ENCODE results near the gene FIBCD1. TPM values are rescaled to one million over a fixed set of nuclear protein-coding genes. Genes with fewer than 3 reads are reported as not detected.

The FIBCD1 gene
- total RNA-seq, 2 experiments from 2014 or later: not detected

DNA sequence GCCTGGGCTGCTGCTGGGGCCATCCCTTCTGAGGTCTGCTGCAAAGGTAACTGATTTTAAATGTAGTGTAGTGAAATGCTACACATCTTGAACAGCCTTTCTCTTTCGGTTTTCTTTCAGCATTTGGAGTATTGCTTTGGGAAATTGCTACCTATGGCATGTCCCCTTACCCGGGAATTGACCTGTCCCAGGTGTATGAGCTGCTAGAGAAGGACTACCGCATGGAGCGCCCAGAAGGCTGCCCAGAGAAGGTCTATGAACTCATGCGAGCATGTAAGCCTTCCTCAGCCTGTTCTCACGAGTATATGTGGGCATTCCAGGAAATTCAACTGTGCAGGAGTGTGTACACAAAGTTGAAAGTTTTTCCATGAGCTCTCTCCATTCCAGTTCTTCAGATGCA lies 60.8 kb downstream of the FIBCD1 start:
- Histone ChIP-seq H4K20me1 (ENCODE audit: insufficient read depth, low read length) (no peaks in the 10 kb centered on the region), H3K9me3 (ENCODE audit: low read length) (no peaks in the 10 kb centered on the region), H3K4me1 (ENCODE audit: insufficient read depth, low read length, poor library complexity, severe bottlenecking) (no peaks in the 10 kb centered on the region), H3K4me2 (ENCODE audit: low read length) (no peak overlapping the region), H3K4me3 (ENCODE audit: low read depth, low read length, poor library complexity, severe bottlenecking) (no peak overlapping the region), H2AFZ (ENCODE audit: low read length) (no peak overlapping the region), H3K9me2 (ENCODE audit: insufficient read depth, low read length) (no peaks in the 10 kb centered on the region), H3K27ac (ENCODE audit: low read depth, low read length, poor library complexity, severe bottlenecking) (no peak overlapping the region), H3K79me2 (ENCODE audit: insufficient read depth, low read depth, low read length) (no peaks in the 10 kb centered on the region), H3K36me3 (ENCODE audit: insufficient read depth, low read length) (peaks cover 19% of the 10 kb centered on the region; the same call in 1 of the 2 replicates)
- intact Hi-C loops (cut with micrococcal nuclease; ENCODE audit: unreplicated experiment): no loop called here
- BruUV-seq (replicated peaks): no TSS peak
- ChIA-PET POLR2A (interaction anchor here (1.2 kb wide), 1 partner anchor 12 kb away, joined by 4 read pairs; no protein-coding TSS in a partner anchor), CTCF (ENCODE audit: unreplicated experiment) (interaction anchor here (0.6 kb wide), 1 partner anchor 219 kb away, joined by 3 read pairs; no protein-coding TSS in a partner anchor)
- DNase-seq (ENCODE audit: low spot score): no peak
- TF ChIP-seq, protein P1, sequence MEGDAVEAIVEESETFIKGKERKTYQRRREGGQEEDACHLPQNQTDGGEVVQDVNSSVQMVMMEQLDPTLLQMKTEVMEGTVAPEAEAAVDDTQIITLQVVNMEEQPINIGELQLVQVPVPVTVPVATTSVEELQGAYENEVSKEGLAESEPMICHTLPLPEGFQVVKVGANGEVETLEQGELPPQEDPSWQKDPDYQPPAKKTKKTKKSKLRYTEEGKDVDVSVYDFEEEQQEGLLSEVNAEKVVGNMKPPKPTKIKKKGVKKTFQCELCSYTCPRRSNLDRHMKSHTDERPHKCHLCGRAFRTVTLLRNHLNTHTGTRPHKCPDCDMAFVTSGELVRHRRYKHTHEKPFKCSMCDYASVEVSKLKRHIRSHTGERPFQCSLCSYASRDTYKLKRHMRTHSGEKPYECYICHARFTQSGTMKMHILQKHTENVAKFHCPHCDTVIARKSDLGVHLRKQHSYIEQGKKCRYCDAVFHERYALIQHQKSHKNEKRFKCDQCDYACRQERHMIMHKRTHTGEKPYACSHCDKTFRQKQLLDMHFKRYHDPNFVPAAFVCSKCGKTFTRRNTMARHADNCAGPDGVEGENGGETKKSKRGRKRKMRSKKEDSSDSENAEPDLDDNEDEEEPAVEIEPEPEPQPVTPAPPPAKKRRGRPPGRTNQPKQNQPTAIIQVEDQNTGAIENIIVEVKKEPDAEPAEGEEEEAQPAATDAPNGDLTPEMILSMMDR (conservative IDR thresholded peaks at IDR 0.05; ENCODE audit: low read length): no peak
- no peak for TF ChIP-seq EZH2phosphoT487 (IDR thresholded peaks at IDR 0.05; ENCODE audit: borderline replicate concordance, low read depth, low read length)

DNA sequence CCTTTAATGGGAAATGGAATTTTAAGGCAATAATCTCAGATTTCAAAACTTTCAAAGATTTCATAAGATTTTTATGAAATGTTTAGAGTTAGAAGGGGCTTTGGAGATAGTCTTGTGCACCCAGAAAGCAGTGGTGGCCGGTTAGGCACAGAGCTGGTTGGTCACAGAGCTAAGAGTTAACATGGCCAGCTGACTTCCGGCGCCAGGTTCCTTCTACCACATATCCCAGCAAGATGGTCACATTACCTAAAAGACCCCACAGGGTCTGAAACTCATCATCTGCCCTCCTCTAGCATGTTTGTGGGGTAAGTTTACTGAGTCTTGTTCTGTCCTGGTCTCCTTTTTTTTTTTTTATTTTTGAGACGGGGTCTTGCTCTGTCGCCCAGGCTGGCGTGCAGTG lies 61.7 kb downstream of the FIBCD1 start:
- no TSS peak for BruUV-seq (replicated peaks)
- ChIA-PET POLR2A (interaction anchor here (0.7 to 0.8 kb wide), 2 partner anchors 19 to 732 kb away, joined by 3 to 6 read pairs; no protein-coding TSS in a partner anchor), CTCF (ENCODE audit: unreplicated experiment) (no interaction called here)
- peaks cover 23% of the 10 kb centered on the region; the same call in 1 of the 2 replicates for H3K36me3 ChIP-seq (ENCODE audit: insufficient read depth, low read length)
- H3K9me3 ChIP-seq (ENCODE audit: low read length): no peaks in the 10 kb centered on the region
- no peaks in the 10 kb centered on the region for H3K4me1 ChIP-seq (ENCODE audit: insufficient read depth, low read length, poor library complexity, severe bottlenecking)
- no peak overlapping the region for H2AFZ ChIP-seq (ENCODE audit: low read length)
- no peak overlapping the region for H3K4me2 ChIP-seq (ENCODE audit: low read length)
- intact Hi-C loops (cut with micrococcal nuclease; ENCODE audit: unreplicated experiment): no loop called here
- no peak overlapping the region for H3K4me3 ChIP-seq (ENCODE audit: low read depth, low read length, poor library complexity, severe bottlenecking)
- no peak for DNase-seq (ENCODE audit: low spot score)
- H3K79me2 ChIP-seq (ENCODE audit: insufficient read depth, low read depth, low read length): no peaks in the 10 kb centered on the region
- H3K9me2 ChIP-seq (ENCODE audit: insufficient read depth, low read length): no peaks in the 10 kb centered on the region
- TF ChIP-seq, protein P1 (conservative IDR thresholded peaks at IDR 0.05; ENCODE audit: low read length): no peak
- no peak for TF ChIP-seq EZH2phosphoT487 (IDR thresholded peaks at IDR 0.05; ENCODE audit: borderline replicate concordance, low read depth, low read length)
- no peak overlapping the region for H3K27ac ChIP-seq (ENCODE audit: low read depth, low read length, poor library complexity, severe bottlenecking)
- H4K20me1 ChIP-seq (ENCODE audit: insufficient read depth, low read length): no peaks in the 10 kb centered on the region

GRCh38 chr9:130874783-130875182 lies 64.3 kb downstream of the FIBCD1 start:
- POLR2A ChIA-PET: no interaction called here
- CTCF ChIA-PET (ENCODE audit: unreplicated experiment): interaction anchor here (0.7 kb wide), 1 partner anchor 15 kb away, joined by 3 read pairs; no protein-coding TSS in a partner anchor
- Histone ChIP-seq H3K4me1 (ENCODE audit: insufficient read depth, low read length, poor library complexity, severe bottlenecking) (peaks cover 12% of the 10 kb centered on the region), H3K4me2 (ENCODE audit: low read length) (no peak overlapping the region), H3K9me3 (ENCODE audit: low read length) (no peaks in the 10 kb centered on the region), H4K20me1 (ENCODE audit: insufficient read depth, low read length) (no peaks in the 10 kb centered on the region), H3K9me2 (ENCODE audit: insufficient read depth, low read length) (no peaks in the 10 kb centered on the region), H2AFZ (ENCODE audit: low read length) (no peak overlapping the region), H3K27ac (ENCODE audit: low read depth, low read length, poor library complexity, severe bottlenecking) (no peak overlapping the region), H3K4me3 (ENCODE audit: low read depth, low read length, poor library complexity, severe bottlenecking) (no peak overlapping the region), H3K79me2 (ENCODE audit: insufficient read depth, low read depth, low read length) (no peaks in the 10 kb centered on the region), H3K36me3 (ENCODE audit: insufficient read depth, low read length) (peaks cover 19% of the 10 kb centered on the region; the same call in 1 of the 2 replicates)
- no peak for DNase-seq (ENCODE audit: low spot score)
- no TSS peak for BruUV-seq (replicated peaks)
- TF ChIP-seq EZH2phosphoT487 (IDR thresholded peaks at IDR 0.05; ENCODE audit: borderline replicate concordance, low read depth, low read length): no peak
- TF ChIP-seq, protein P1 (conservative IDR thresholded peaks at IDR 0.05; ENCODE audit: low read length): no peak
- intact Hi-C loops (cut with micrococcal nuclease; ENCODE audit: unreplicated experiment): no loop called here

All from OCI-LY7 (cell line).